HepG2 (cell line): ENCODE data around the gene WDR81. TPM values are rescaled to one million over a fixed set of nuclear protein-coding genes. Genes with fewer than 3 reads are reported as not detected.

ENCODE experiments used
- ATAC-seq: fragments of 200-7000 bp; cut with Tn5 transposase; 3 replicates; pipeline ENCODE4 v1.9.1; 2020; ENCODE audit warnings: mild to moderate bottlenecking, moderate library complexity
- BruUV-seq: library from RNA; stranded (reverse); fragments of 400-500 nt; replicated peaks from 2 replicates; lab custom pipeline; 2021; lab: Mats Ljungman, UMichigan
- CTCF ChIA-PET: fragments of 300-600 bp; formaldehyde crosslinking; extraction: SDS; loops from one replicate; lab custom pipeline; 2021; ENCODE audit warnings: low total read pairs, inconsistent platforms, low intra/inter-chr PET ratio; lab: Yijun Ruan, JAX
- POLR2A ChIA-PET: fragments of 350-600 bp; sonication (Branson Sonifier 250); formaldehyde crosslinking; loops from one replicate; lab custom pipeline; 2020; ENCODE audit warnings: antibody characterized with exemption, inconsistent platforms; lab: Yijun Ruan, JAX
- DNase-seq: peaks from one replicate; pipeline ENCODE4 v3.0.0-alpha.2; 2015; ENCODE audit warnings: low spot score
- FAIRE-seq: peaks from 3 replicates; lab custom pipeline; 2011; peaks lifted over from hg19 to GRCh38; lab: Jason Lieb, UNC
- H2AFZ ChIP-seq: one replicate; pipeline ENCODE4 v1.6.1; 2011; ENCODE audit warnings: low read length, inconsistent platforms
- H3K27ac ChIP-seq: fragments of 300-600 bp; 3 replicates; pipeline ENCODE4 v1.8.0; 2011; ENCODE audit warnings: mixed run types, mild to moderate bottlenecking, mixed read lengths, low read length, inconsistent platforms; ENCODE audit not compliant: insufficient read depth; ENCODE audit errors: extremely low read length
- H3K27me3 ChIP-seq, 2 experiments: fragments of 200-600 bp in 1 of 2; 2 replicates in 1 of 2; 3 replicates in 1 of 2; pipeline versions ENCODE4 v1.6.0 to v1.8.0; 2011; ENCODE audit warnings: low read length in 2 of 2, mild to moderate bottlenecking in 2 of 2, moderate library complexity in 2 of 2, inconsistent platforms in 1 of 2; ENCODE audit not compliant: insufficient read depth in 2 of 2, control insufficient read depth in 1 of 2
- H3K36me3 ChIP-seq, 2 experiments: fragments of 200-600 bp in 1 of 2; replicated peaks in 1 of 2; 2 replicates in 1 of 2; 3 replicates in 1 of 2; pipeline versions ENCODE4 v1.5.1 to v1.8.0; 2011; ENCODE audit warnings: low read length in 2 of 2, inconsistent platforms in 1 of 2; ENCODE audit not compliant: insufficient read depth in 2 of 2, control insufficient read depth in 1 of 2
- H3K4me1 ChIP-seq: 2 replicates; pipeline ENCODE4 v1.5.1; 2012; ENCODE audit warnings: low read length, inconsistent platforms; ENCODE audit not compliant: insufficient read depth
- H3K4me2 ChIP-seq: 2 replicates; pipeline ENCODE4 v1.6.0; 2011; ENCODE audit warnings: low read depth, low read length, inconsistent platforms
- H3K4me3 ChIP-seq, 3 experiments: fragments of 200-600 bp in 1 of 3; sonication (generic), shearing (Covaris generic) in 1 of 3; replicated peaks in 1 of 3; 2 replicates each; pipeline ENCODE4 v1.5.1; 2011 to 2016; ENCODE audit warnings: low read length in 3 of 3, inconsistent platforms in 2 of 3, low read depth in 2 of 3, mild to moderate bottlenecking in 2 of 3, control low read depth in 1 of 3, mixed read lengths in 1 of 3; ENCODE audit not compliant: insufficient read depth in 1 of 3
- H3K79me2 ChIP-seq: one replicate; pipeline ENCODE4 v1.6.1; 2011; ENCODE audit warnings: low read length, inconsistent platforms; ENCODE audit not compliant: insufficient read depth
- H3K9ac ChIP-seq: 2 replicates; pipeline ENCODE4 v1.6.0; 2011; ENCODE audit warnings: mild to moderate bottlenecking, low read depth, low read length, inconsistent platforms; ENCODE audit not compliant: insufficient read depth
- H3K9me3 ChIP-seq: 2 replicates; pipeline ENCODE4 v1.5.1; 2012; ENCODE audit warnings: mild to moderate bottlenecking, low read length
- H4K20me1 ChIP-seq: 2 replicates; pipeline ENCODE4 v1.6.0; 2011; ENCODE audit warnings: inconsistent platforms, mild to moderate bottlenecking, low read length, moderate library complexity; ENCODE audit not compliant: insufficient read depth
- AGO2 ChIP-seq: fragments of 200-400 bp; formaldehyde crosslinking; optimal IDR thresholded peaks from 2 replicates; pipeline ENCODE3; 2017; ENCODE audit warnings: mild to moderate bottlenecking, low read depth, low read length, moderate library complexity
- ATF4 ChIP-seq, 2 experiments: fragments of 450-650 bp in 1 of 2; sonication (generic) in 1 of 2; formaldehyde crosslinking; IDR thresholded peaks; 2 replicates each; pipeline versions ENCODE4 v1.5.0 to v1.8.0; 2020 to 2022; ENCODE audit warnings: mild to moderate bottlenecking in 1 of 2, missing genetic modification reagents in 1 of 2
- BRCA1 ChIP-seq: sonication (generic); formaldehyde crosslinking; IDR thresholded peaks from 2 replicates; pipeline ENCODE4 v1.4.0; 2020; ENCODE audit warnings: missing genetic modification reagents
- ETV6 ChIP-seq: sonication (generic); formaldehyde crosslinking; conservative IDR thresholded peaks from 2 replicates; pipeline ENCODE4 v1.4.0; 2020; ENCODE audit warnings: missing genetic modification reagents
- GPN1 ChIP-seq: sonication (generic); formaldehyde crosslinking; IDR thresholded peaks from 2 replicates; pipeline ENCODE4 v1.5.1; 2020; ENCODE audit warnings: missing genetic modification reagents, borderline replicate concordance
- IRF2 ChIP-seq: IDR thresholded peaks from 2 replicates; pipeline ENCODE4 v1.6.1; 2018; ENCODE audit warnings: missing genetic modification reagents, missing compliant biosample characterization
- NFE2L2 ChIP-seq: fragments of 150-350 bp; IDR thresholded peaks from 2 replicates; pipeline ENCODE4 v1.6.1; 2014; ENCODE audit warnings: low read length
- PITX1 ChIP-seq: sonication (generic); formaldehyde crosslinking; IDR thresholded peaks from 2 replicates; pipeline ENCODE4 v1.5.1; 2020; ENCODE audit warnings: mild to moderate bottlenecking, missing genetic modification reagents
- RAD21 ChIP-seq: fragments of 450-650 bp; formaldehyde crosslinking; IDR thresholded peaks from 2 replicates; pipeline ENCODE4 v1.5.0; 2020; ENCODE audit warnings: mild to moderate bottlenecking
- SNAPC2 ChIP-seq: sonication (generic); formaldehyde crosslinking; IDR thresholded peaks from 2 replicates; pipeline ENCODE4 v1.8.1; 2022; ENCODE audit warnings: mild to moderate bottlenecking, missing genetic modification reagents
- SP4 ChIP-seq: sonication (generic); formaldehyde crosslinking; IDR thresholded peaks from 2 replicates; pipeline ENCODE4 v1.8.1; 2023; ENCODE audit warnings: mild to moderate bottlenecking, missing genetic modification reagents
- ZNF44 ChIP-seq: sonication (generic); formaldehyde crosslinking; IDR thresholded peaks from 2 replicates; pipeline ENCODE4 v1.5.1; 2020; ENCODE audit warnings: mild to moderate bottlenecking, missing genetic modification reagents
- ZNF451 ChIP-seq: sonication (generic); formaldehyde crosslinking; IDR thresholded peaks from 2 replicates; pipeline ENCODE4 v1.5.0; 2020; ENCODE audit warnings: mild to moderate bottlenecking, missing genetic modification reagents
- ZNF510 ChIP-seq: sonication (generic); formaldehyde crosslinking; IDR thresholded peaks from 2 replicates; pipeline ENCODE4 v1.4.0; 2020; ENCODE audit warnings: low read depth, mild to moderate bottlenecking, missing genetic modification reagents
- ZNF558 ChIP-seq: sonication (generic); formaldehyde crosslinking; IDR thresholded peaks from 2 replicates; pipeline ENCODE4 v1.9.0; 2022; ENCODE audit warnings: mild to moderate bottlenecking, missing genetic modification reagents, borderline replicate concordance
- ZNF589 ChIP-seq: sonication (generic); formaldehyde crosslinking; conservative IDR thresholded peaks from 2 replicates; pipeline ENCODE4 v1.8.0; 2022; ENCODE audit warnings: mild to moderate bottlenecking, moderate library complexity, missing genetic modification reagents
- ZNF619 ChIP-seq: sonication (generic); formaldehyde crosslinking; IDR thresholded peaks from 2 replicates; pipeline ENCODE4 v1.4.0; 2020; ENCODE audit warnings: mild to moderate bottlenecking, missing genetic modification reagents
- ZNF704 ChIP-seq: sonication (generic); formaldehyde crosslinking; IDR thresholded peaks from 2 replicates; pipeline ENCODE4 v1.8.1; 2023; ENCODE audit warnings: mild to moderate bottlenecking, inconsistent platforms, moderate library complexity, missing genetic modification reagents, borderline replicate concordance
- ZNF891 ChIP-seq: sonication (generic); formaldehyde crosslinking; IDR thresholded peaks from 2 replicates; pipeline ENCODE4 v1.5.0; 2020; ENCODE audit warnings: mild to moderate bottlenecking, missing genetic modification reagents
- WGBS: methylation state at CpG from one replicate; pipeline ENCODE4 v1.1.6; 2017; ENCODE audit warnings: low lambda C conversion rate; 5-methylcytosine and 5-hydroxymethylcytosine counted together
- in situ Hi-C: cut with HindIII; loops from 2 replicates; pipeline ENCODE4 v1.10.0; 2017; ENCODE audit warnings: low pct_unique_long_range_greater_than_20kb; ENCODE audit not compliant: extremely low pct_ligation_motif_present
- intact Hi-C: fragments of 100-400 bp; cut with micrococcal nuclease; formaldehyde crosslinking; loops from one replicate; pipeline ENCODE4 v1.10.0; 2022; ENCODE audit not compliant: unreplicated experiment
- polyA plus RNA-seq, 8 experiments: library from polyadenylated mRNA; depleted of rRNA in 3 of 8; stranded (reverse) in 7 of 8; unstranded in 1 of 8; fragments of >200 nt; fragmentation: Illumina TruSeq in 4 of 8; extraction: Trizol in 4 of 8; gene quantifications; 2 replicates each; pipeline versions ENCODE4 v1.2.1 to v1.2.3, GENCODE V29; 2011 to 2016; ENCODE audit warnings: low read depth in 4 of 8, missing spikeins in 1 of 8, mixed read lengths in 1 of 8; ENCODE audit not compliant: insufficient read depth in 1 of 8
- total RNA-seq, 5 experiments: library from RNA; depleted of rRNA; stranded (reverse); fragments of >200 nt; fragmentation: Illumina TruSeq; extraction: Trizol; gene quantifications; 2 replicates each; pipeline ENCODE4 v1.2.3, GENCODE V29; 2016; ENCODE audit warnings: low read depth in 1 of 5
- TF ChIP-seq, protein P1 (sequence below): sonication (generic); formaldehyde crosslinking; IDR thresholded peaks from 2 replicates; pipeline ENCODE4 v1.5.0; 2020; ENCODE audit warnings: mild to moderate bottlenecking, missing genetic modification reagents

The WDR81 gene
- total and polyA plus RNA-seq, 2 of the 13 experiments (the other 11 are each of a cell fraction or from before 2014, with no cell fraction given): 9.1 to 16.7 TPM

DNA sequence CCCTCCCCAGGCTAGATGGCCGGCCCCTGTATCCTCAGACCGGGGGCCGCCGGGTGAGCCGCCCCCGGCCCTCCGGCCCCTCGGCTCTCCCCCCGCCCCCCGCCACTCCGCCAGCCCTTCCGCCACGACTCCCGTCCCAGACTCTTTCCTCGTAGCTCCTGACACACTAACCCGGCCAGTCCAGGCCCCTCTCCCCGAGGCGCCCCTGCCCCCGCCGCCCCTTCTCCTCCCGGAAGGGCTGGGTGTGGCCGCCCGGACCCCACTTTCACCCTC, 8.8 kb upstream of the WDR81 start (continued):
- TF ChIP-seq GPN1 (CRISPR knock-in tag) (no peak), ATF4 (CRISPR knock-in tag; IDR thresholded peaks at IDR 0.05) (0 out of 4 replicates have a peak, but pooled peaks of 1 of the 2 experiments have one; percentile 29), ZNF510 (CRISPR knock-in tag) (0 out of 2 replicates have a peak, but pooled peaks have one; percentile 4), SNAPC2 (0 out of 2 replicates have a peak, but pooled peaks have one; percentile 26), ZNF589 (CRISPR knock-in tag) (0 out of 2 replicates have a peak, but pooled peaks have one; percentile 49)
- TF ChIP-seq, all 625 proteins: peak for 6

DNA sequence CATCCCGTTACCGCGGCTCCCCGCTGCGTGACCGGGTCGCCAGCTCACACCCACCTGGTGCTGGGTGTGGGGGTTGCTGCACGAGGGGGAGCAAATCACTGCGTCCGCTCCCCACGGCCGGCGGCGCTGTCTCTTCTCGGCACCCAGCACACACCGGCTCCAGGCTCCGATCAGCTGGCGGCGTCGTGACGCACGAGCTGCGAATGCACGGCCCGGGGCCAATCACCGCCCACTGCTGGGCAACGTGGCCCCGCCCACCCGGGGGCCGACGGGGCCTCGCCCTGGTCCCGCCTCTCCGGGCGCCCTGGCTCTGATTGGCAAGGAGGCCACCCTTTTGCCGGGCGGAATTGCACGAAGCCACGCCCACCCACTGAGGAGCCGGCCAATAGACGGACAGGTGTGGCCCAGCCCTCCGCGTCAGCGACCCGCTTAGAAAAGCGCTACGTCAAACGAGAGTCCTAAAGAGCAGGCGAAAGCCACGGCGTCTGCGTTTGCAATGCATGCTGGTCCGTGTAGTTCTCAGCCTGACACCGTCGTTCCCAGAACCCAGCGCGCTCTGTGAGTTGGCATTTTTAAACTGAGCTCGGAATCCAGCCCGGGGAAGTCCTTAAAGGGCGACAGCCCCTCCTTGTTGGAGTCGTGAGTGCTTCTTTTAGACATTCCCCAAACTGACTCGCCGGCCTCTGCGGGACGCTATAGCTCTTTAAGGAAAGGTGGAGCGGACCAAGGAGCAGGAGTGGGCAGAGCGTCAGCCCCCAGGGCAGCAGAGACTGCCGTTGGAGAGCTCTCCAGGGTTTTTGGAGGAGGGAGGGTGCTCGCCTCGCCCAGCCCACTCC, 8.2 kb upstream of the WDR81 start:
- 0% methylated on average over 10 of the region's 70 CpGs for WGBS
- H4K20me1 ChIP-seq: peaks cover 7% of the 10 kb centered on the region
- peak overlapping the region; percentile 86 to 97 (median 90) for H3K4me3 ChIP-seq
- intact Hi-C loops: loop anchor here (2.0 to 10.0 kb wide), 4 partner anchors 27 to 149 kb away; partner anchors contain the start of genes PRPF8, SERPINF1 and SERPINF2
- FAIRE-seq (peak; percentile 99), ATAC-seq (peak; percentile 70), DNase-seq (peak; percentile 99)
- H2AFZ ChIP-seq: no peak overlapping the region
- H3K4me2 ChIP-seq: peak overlapping the region; percentile 94
- ChIA-PET CTCF (no interaction called here), POLR2A (interaction anchor here (0.5 to 17.5 kb wide), 46 partner anchors 9 to 685 kb away, joined by 3 to 480 read pairs (median 5); partner anchors contain the start of genes INPP5K, PITPNA, PRPF8 and RILP)
- peaks cover 51% of the 10 kb centered on the region for H3K4me1 ChIP-seq
- no peaks in the 10 kb centered on the region; a peak in 1 of 5 replicates for H3K27me3 ChIP-seq
- H3K9ac ChIP-seq: peak overlapping the region; percentile 99
- H3K27ac ChIP-seq: peak overlapping the region; percentile 100
- H3K36me3 ChIP-seq: peaks cover 6 to 19% of the 10 kb centered on the region in 2 experiments
- H3K79me2 ChIP-seq: peaks cover 12% of the 10 kb centered on the region
- TSS peak; percentile 46 for BruUV-seq
- in situ Hi-C loops: loop anchor here (5.0 to 25.0 kb wide), 2 partner anchors 51 to 321 kb away; partner anchors contain the start of genes DPH1, OVCA2 and RTN4RL1
- H3K9me3 ChIP-seq: no peaks in the 10 kb centered on the region
- TF ChIP-seq NFE2L2 (peak; percentile 88), ZNF619 (CRISPR knock-in tag) (no peak), ZNF704 (CRISPR knock-in tag) (no peak), ETV6 (0 out of 2 replicates have a peak, but pooled peaks have one; percentile 15), ZNF451 (CRISPR knock-in tag) (no peak), ZNF891 (CRISPR knock-in tag) (no peak), AGO2 (peak; percentile 83), IRF2 (CRISPR knock-in tag) (peak; percentile 71; the same call in 1 of the 2 replicates), SP4 (peak; percentile 100), RAD21 (CRISPR knock-in tag) (peak; percentile 62), ZNF558 (CRISPR knock-in tag) (no peak), PITX1 (CRISPR knock-in tag) (no peak), ZNF44 (CRISPR knock-in tag) (0 out of 2 replicates have a peak, but pooled peaks have one; percentile 8), BRCA1 (0 out of 2 replicates have a peak, but pooled peaks have one; percentile 18)
- TF ChIP-seq, protein P1, sequence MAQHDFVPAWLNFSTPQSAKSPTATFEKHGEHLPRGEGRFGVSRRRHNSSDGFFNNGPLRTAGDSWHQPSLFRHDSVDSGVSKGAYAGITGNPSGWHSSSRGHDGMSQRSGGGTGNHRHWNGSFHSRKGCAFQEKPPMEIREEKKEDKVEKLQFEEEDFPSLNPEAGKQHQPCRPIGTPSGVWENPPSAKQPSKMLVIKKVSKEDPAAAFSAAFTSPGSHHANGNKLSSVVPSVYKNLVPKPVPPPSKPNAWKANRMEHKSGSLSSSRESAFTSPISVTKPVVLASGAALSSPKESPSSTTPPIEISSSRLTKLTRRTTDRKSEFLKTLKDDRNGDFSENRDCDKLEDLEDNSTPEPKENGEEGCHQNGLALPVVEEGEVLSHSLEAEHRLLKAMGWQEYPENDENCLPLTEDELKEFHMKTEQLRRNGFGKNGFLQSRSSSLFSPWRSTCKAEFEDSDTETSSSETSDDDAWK: no peak
